Heart right ventricle (tissue), 16 donors: ENCODE measurements around the gene ILDR1. TPM values are rescaled to one million over a fixed set of nuclear protein-coding genes. Genes with fewer than 3 reads are reported as not detected.

Experiments used
- ATAC-seq, 8 donors: fragments of 200-7000 bp; cut with Tn5 transposase; one replicate each; pipeline ENCODE4 v1.9.1; 2020; ENCODE audit warnings: mild to moderate bottlenecking in 8 of 8, moderate library complexity in 8 of 8, moderate number of reproducible peaks in 1 of 8
- DNase-seq, 2 donors: peaks; one replicate each; pipeline ENCODE4 v3.0.0-alpha.2; 2020
- H3K27ac ChIP-seq, 10 donors: fragments of 200-600 bp; sonication (generic) in 2 of 10; one replicate each; pipeline versions ENCODE4 v1.5.0 to v1.8.0; 2020 to 2022; ENCODE audit warnings: mild to moderate bottlenecking in 3 of 10
- H3K27me3 ChIP-seq, 7 donors: fragments of 200-600 bp; one replicate each; pipeline ENCODE4 v1.8.0; 2021 to 2022; ENCODE audit warnings: mild to moderate bottlenecking in 2 of 7
- H3K36me3 ChIP-seq, 9 donors: fragments of 200-600 bp; sonication (generic) in 1 of 9; one replicate each; pipeline versions ENCODE4 v1.5.0 to v1.8.0; 2020 to 2022; ENCODE audit warnings: mild to moderate bottlenecking in 2 of 9
- H3K4me1 ChIP-seq, 9 donors: fragments of 200-600 bp; sonication (generic) in 1 of 9; one replicate each; pipeline versions ENCODE4 v1.5.0 to v1.8.0; 2020 to 2022; ENCODE audit warnings: mild to moderate bottlenecking in 4 of 9
- H3K4me3 ChIP-seq, 10 donors: fragments of 200-600 bp; sonication (generic) in 2 of 10; one replicate each; pipeline versions ENCODE4 v1.5.0 to v1.8.0; 2020 to 2022; ENCODE audit warnings: mild to moderate bottlenecking in 7 of 10, moderate library complexity in 2 of 10
- H3K9me3 ChIP-seq, 11 donors: fragments of 200-600 bp in 10 of 11; sonication (generic) in 2 of 11; one replicate each; pipeline versions ENCODE4 v1.5.0 to v1.8.0; 2013 to 2022; ENCODE audit warnings: mild to moderate bottlenecking in 2 of 11, control low read depth in 1 of 11, moderate library complexity in 1 of 11
- CTCF ChIP-seq, 9 donors: fragments of 200-600 bp; sonication (generic) in 2 of 9; IDR thresholded peaks; one replicate each; pipeline versions ENCODE4 v1.5.0 to v1.8.0; 2021 to 2022; ENCODE audit warnings: antibody characterized with exemption in 9 of 9, mild to moderate bottlenecking in 5 of 9, moderate library complexity in 1 of 9
- WGBS, 2 donors: extraction: QIAGEN DNeasy Blood & Tissue Kit; methylation state at CpG; one replicate each; pipeline ENCODE4 v1.1.7; 2013; ENCODE audit warnings: inconsistent platforms in 1 of 2; 5-methylcytosine and 5-hydroxymethylcytosine counted together
- intact Hi-C, 10 donors: fragments of 100-400 bp; cut with DNase I; formaldehyde crosslinking; loops; one replicate each; pipeline versions ENCODE4 v1.11.1 to v1.14.2; 2022
- polyA plus RNA-seq, 2 donors: library from polyadenylated mRNA; stranded (reverse); fragments of 200-250 nt; gene quantifications; one replicate each; pipeline ENCODE4 v1.2.3, GENCODE V29; 2013
- total RNA-seq, 10 donors: library from RNA; stranded (reverse); fragmentation: NEBNext Ultra II Directional in 3 of 10; extraction: Animal tissue kit (Norgen Biotek cat#: 25700) in 3 of 10; gene quantifications; one replicate each; pipeline versions ENCODE4 v1.2.1 to v1.2.4, GENCODE V29; 2021 to 2023
- donor health status: Arrhythmogenic right ventricular cardiomyopathy.
- donor health status: ischemic (EF 13 %, LVEDD 7.1; RV severe dilation, severe dysfunction).
- donor health status: healthy with polysubstance abuse.
- donor health status: DM: no; HTN: yes; CAD: no.
- donor health status: DM: no; HTN: no; CAD: no.
- donor health status: ischemic (EF 25% LVEDD 6.9; RV normal size, moderate dysfunction).
- donor health status: ischemic (EF 25% LVEDD 5.7; RV mildly dilated, moderate dysfunction).
- donor health status: healthy.
- donor health status: DM: yes; HTN: yes; CAD: no.
- donor health status: Ischemic cardiomyopathy.
- donor health status: ischemic (EF 35%, LVEDD 5.7; RV mildly dilated, moderate dysfunction).
- donor health status: nonischemic (EF 11% LVEDD 7.7; RV severe dilation, severe dysfunction).
- donor health status: DM: yes; HTN: yes; CAD: no.
- donor health status: PGD.
- donor health status: ischemic (EF 29% LVEDD 5.4; RV normal size, mild dysfunction).
- donor health status: nonischemic (EF 23%, LVEDD 6.1; RV moderate dilation, normal function).

The ILDR1 gene
- total and polyA plus RNA-seq, 12 donors: 0.13 to 0.25 (median 0.19) TPM; not detected in 8

GRCh38 chr3:122066331-122067213 is 44.5 kb upstream of the ILDR1 start:
- DNase-seq: no peak
- H3K27ac ChIP-seq: peak overlapping the region in 1 of 10 donors; percentile 76
- H3K4me1 ChIP-seq: peaks cover 0 to 49% (median 0%) of the 10 kb centered on the region in 9 donors
- H3K36me3 ChIP-seq: no peaks in the 10 kb centered on the region
- H3K9me3 ChIP-seq: peaks cover 0 to 6% (median 0%) of the 10 kb centered on the region in 11 donors
- no peak for ATAC-seq
- H3K4me3 ChIP-seq: no peak overlapping the region
- WGBS, 2 donors: 55 to 65% methylated on average over 6 of the region's 6 CpGs
- no peaks in the 10 kb centered on the region for H3K27me3 ChIP-seq
- no peak for TF ChIP-seq CTCF (IDR thresholded peaks at IDR 0.05)
- intact Hi-C loops: no loop called here

- DNase-seq (no peak), ATAC-seq (no peak)
- no peaks in the 10 kb centered on the region for H3K27me3 ChIP-seq
- no peaks in the 10 kb centered on the region for H3K36me3 ChIP-seq
- intact Hi-C loops: no loop called here
- no peaks in the 10 kb centered on the region for H3K9me3 ChIP-seq
- no peak for TF ChIP-seq CTCF (IDR thresholded peaks at IDR 0.05)
- H3K27ac ChIP-seq: peak overlapping the region in 1 of 10 donors; percentile 62
- no peak overlapping the region for H3K4me3 ChIP-seq
- peaks cover 0 to 54% (median 0%) of the 10 kb centered on the region in 9 donors for H3K4me1 ChIP-seq
- WGBS, 2 donors: 84 to 90% methylated on average over 4 of the region's 4 CpGs
Observed at GRCh38 chr3:122064326-122064725, 42.3 kb upstream of the ILDR1 start.

GRCh38 chr3:122063908-122064307 is 41.9 kb upstream of the ILDR1 start:
- H3K4me1 ChIP-seq: peaks cover 0 to 51% (median 0%) of the 10 kb centered on the region in 9 donors
- no peaks in the 10 kb centered on the region for H3K9me3 ChIP-seq
- intact Hi-C loops: no loop called here
- no peaks in the 10 kb centered on the region for H3K27me3 ChIP-seq
- H3K4me3 ChIP-seq: no peak overlapping the region
- no peak for TF ChIP-seq CTCF (IDR thresholded peaks at IDR 0.05)
- peak overlapping the region in 1 of 10 donors; percentile 62 for H3K27ac ChIP-seq
- no peaks in the 10 kb centered on the region for H3K36me3 ChIP-seq
- no peak for DNase-seq
- peak in 4 of 8 donors; percentile 34 to 51 (median 38) for ATAC-seq
- 70% methylated on average over 1 of the region's 1 CpG for WGBS, 2 donors

- Histone ChIP-seq H3K27ac (no peak overlapping the region), H3K36me3 (no peaks in the 10 kb centered on the region), H3K4me1 (peaks cover 0 to 24% (median 0%) of the 10 kb centered on the region in 9 donors), H3K9me3 (no peaks in the 10 kb centered on the region), H3K27me3 (peaks cover 0 to 4% (median 0%) of the 10 kb centered on the region in 7 donors), H3K4me3 (no peak overlapping the region)
- 73 to 83% methylated on average over 6 of the region's 6 CpGs for WGBS, 2 donors
- DNase-seq (no peak), ATAC-seq (no peak)
- intact Hi-C loops: no loop called here
- TF ChIP-seq CTCF (IDR thresholded peaks at IDR 0.05): no peak
Observed at GRCh38 chr3:122060040-122060698, 38.1 kb upstream of the ILDR1 start.
